Body of pancreas (tissue), 4 donors: ENCODE measurements around the gene TOR2A. TPM values are rescaled to one million over a fixed set of nuclear protein-coding genes. Genes with fewer than 3 reads are reported as not detected.

Experiments
- ATAC-seq: fragments of 150-250 bp; one replicate; pipeline ENCODE4 v1.9.1; 2016
- DNase-seq, 4 donors: peaks; one replicate each; pipeline ENCODE4 v3.0.0-alpha.2; 2019
- H3K27ac ChIP-seq, 4 donors: fragments of 200-600 bp; sonication (generic); 1 replicate in 3 of 4; 2 replicates in 1 of 4; pipeline versions ENCODE4 v1.5.1 to v1.6.1; 2016 to 2019; ENCODE audit warnings: mild to moderate bottlenecking in 1 of 4, mixed read lengths in 1 of 4, moderate library complexity in 1 of 4
- H3K27me3 ChIP-seq, 2 donors: fragments of 200-600 bp; sonication (generic); one replicate each; pipeline ENCODE4 v1.6.0; 2016; ENCODE audit warnings: mild to moderate bottlenecking in 1 of 2
- H3K36me3 ChIP-seq, 2 donors: fragments of 200-600 bp; sonication (generic); replicated peaks in 1 of 2; 2 replicates each; pipeline ENCODE4 v1.5.1; 2016; ENCODE audit warnings: low read depth in 2 of 2; ENCODE audit not compliant: insufficient read depth in 1 of 2
- H3K4me1 ChIP-seq: fragments of 200-600 bp; sonication (generic); one replicate; pipeline ENCODE4 v1.6.0; 2016
- H3K4me3 ChIP-seq, 2 donors: fragments of 200-600 bp; sonication (generic); 1 replicate in 1 of 2; 2 replicates in 1 of 2; pipeline ENCODE4 v1.5.1; 2016 to 2019
- H3K9me3 ChIP-seq, 3 donors: fragments of 200-600 bp; sonication (generic); 1 replicate in 2 of 3; 2 replicates in 1 of 3; pipeline ENCODE4 v1.5.1; 2016
- CTCF ChIP-seq, 7 experiments: fragments of 450-650 bp in 4 of 7; fragments of 200-600 bp in 3 of 7; sonication (generic) in 3 of 7; IDR thresholded peaks; one replicate each; pipeline ENCODE4 v1.5.1; 2016 to 2019; ENCODE audit warnings: antibody characterized with exemption in 7 of 7
- POLR2A ChIP-seq, 3 donors: fragments of 450-650 bp; IDR thresholded peaks; one replicate each; pipeline ENCODE4 v1.6.1; 2016; ENCODE audit warnings: antibody characterized with exemption in 3 of 3, mild to moderate bottlenecking in 2 of 3
- WGBS, 2 donors: methylation state at CpG; one replicate each; pipeline ENCODE4 v1.1.5; 2017; 5-methylcytosine and 5-hydroxymethylcytosine counted together
- intact Hi-C: fragments of 100-400 bp; cut with DNase I; formaldehyde crosslinking; loops from one replicate; pipeline ENCODE4 v1.15.1; 2023
- total RNA-seq, 2 donors: library from RNA; depleted of rRNA; stranded (reverse); fragments of >200 nt; gene quantifications; one replicate each; pipeline ENCODE4 v1.1.0, GENCODE V29; 2016

Gene TOR2A
- total RNA-seq, 2 donors from 2014 or later: 8.3 to 14.2 TPM

GRCh38 chr9:127776924-127777289, 41.8 kb upstream of the TOR2A start:
- Histone ChIP-seq H3K4me3 (no peak overlapping the region), H3K27me3 (no peaks in the 10 kb centered on the region), H3K9me3 (no peaks in the 10 kb centered on the region), H3K36me3 (no peaks in the 10 kb centered on the region), H3K4me1 (peaks cover under 1% of the 10 kb centered on the region), H3K27ac (peak overlapping the region in 1 of 4 donors; percentile 14)
- ATAC-seq (no peak), DNase-seq (no peak)
- intact Hi-C loops: loop anchor here (5.0 kb wide), 1 partner anchor 165 kb away; the partner anchor contains the start of gene STXBP1
- no peak for TF ChIP-seq POLR2A (IDR thresholded peaks at IDR 0.05)
- no peak for TF ChIP-seq CTCF (IDR thresholded peaks at IDR 0.05)
- 25 to 59% methylated on average over 4 to 5 of the region's 5 CpGs for WGBS, 2 donors

- Histone ChIP-seq H3K27me3 (no peaks in the 10 kb centered on the region), H3K27ac (peak overlapping the region in 1 of 4 donors; percentile 14), H3K4me3 (no peak overlapping the region), H3K9me3 (no peaks in the 10 kb centered on the region), H3K4me1 (peaks cover 5% of the 10 kb centered on the region), H3K36me3 (no peaks in the 10 kb centered on the region)
- TF ChIP-seq CTCF (IDR thresholded peaks at IDR 0.05) (no peak), POLR2A (IDR thresholded peaks at IDR 0.05) (no peak)
- intact Hi-C loops: loop anchor here (5.0 kb wide), 1 partner anchor 164 kb away; the partner anchor contains the start of gene STXBP1
- DNase-seq: peak in 1 of 4 donors; percentile 59
- ATAC-seq: no peak
- WGBS, 2 donors: 54 to 75% methylated on average over 9 to 11 of the region's 15 CpGs
These were observed 41.3 kb upstream of the TOR2A start for GRCh38 chr9:127776195-127776923.

- ATAC-seq (no peak), DNase-seq (no peak)
- H3K4me1 ChIP-seq: peaks cover 15% of the 10 kb centered on the region
- no peaks in the 10 kb centered on the region for H3K9me3 ChIP-seq
- intact Hi-C loops: no loop called here
- TF ChIP-seq POLR2A (IDR thresholded peaks at IDR 0.05) (no peak), CTCF (IDR thresholded peaks at IDR 0.05) (no peak)
- 83 to 85% methylated on average over 7 to 10 of the region's 10 CpGs for WGBS, 2 donors
- H3K4me3 ChIP-seq: no peak overlapping the region
- no peaks in the 10 kb centered on the region for H3K27me3 ChIP-seq
- no peaks in the 10 kb centered on the region for H3K36me3 ChIP-seq
- no peak overlapping the region for H3K27ac ChIP-seq
These were observed 38.9 kb upstream of the TOR2A start for GRCh38 chr9:127773981-127774380.

- 78 to 85% methylated on average over 3 of the region's 3 CpGs for WGBS, 2 donors
- DNase-seq: no peak
- ATAC-seq: no peak
- H3K9me3 ChIP-seq: no peaks in the 10 kb centered on the region
- H3K36me3 ChIP-seq: no peaks in the 10 kb centered on the region
- no peak overlapping the region for H3K27ac ChIP-seq
- H3K4me1 ChIP-seq: peaks cover 15% of the 10 kb centered on the region
- H3K27me3 ChIP-seq: no peaks in the 10 kb centered on the region
- no peak overlapping the region for H3K4me3 ChIP-seq
- intact Hi-C loops: no loop called here
- no peak for TF ChIP-seq POLR2A (IDR thresholded peaks at IDR 0.05)
- no peak for TF ChIP-seq CTCF (IDR thresholded peaks at IDR 0.05)
These were observed 38.2 kb upstream of the TOR2A start for GRCh38 chr9:127773272-127773671.

GRCh38 chr9:127772603-127773002, 37.5 kb upstream of the TOR2A start:
- TF ChIP-seq POLR2A (IDR thresholded peaks at IDR 0.05) (no peak), CTCF (IDR thresholded peaks at IDR 0.05) (no peak)
- H3K27ac ChIP-seq: no peak overlapping the region
- H3K9me3 ChIP-seq: no peaks in the 10 kb centered on the region
- DNase-seq (no peak), ATAC-seq (no peak)
- intact Hi-C loops: no loop called here
- no peaks in the 10 kb centered on the region for H3K36me3 ChIP-seq
- no peak overlapping the region for H3K4me3 ChIP-seq
- H3K27me3 ChIP-seq: no peaks in the 10 kb centered on the region
- WGBS, 2 donors: 84 to 95% methylated on average over 5 of the region's 5 CpGs
- peaks cover 15% of the 10 kb centered on the region for H3K4me1 ChIP-seq
